Smooth muscle cell (in vitro differentiated cells): ENCODE results near the gene RAB7B. TPM values are rescaled to one million over a fixed set of nuclear protein-coding genes. Genes with fewer than 3 reads are reported as not detected.

ENCODE experiments used
- DNase-seq: peaks from one replicate; lab custom pipeline; 2025; ENCODE audit not compliant: unreplicated experiment; lab: John Stamatoyannopoulos, UW
- H2AFZ ChIP-seq: fragments of 200-600 bp; sonication (generic); 2 replicates; pipeline ENCODE4 v1.6.0; 2016; ENCODE audit warnings: antibody characterized with exemption, low read depth, mild to moderate bottlenecking
- H3F3A ChIP-seq: fragments of 200-600 bp; sonication (generic); 2 replicates; pipeline ENCODE4 v1.6.0; 2017; ENCODE audit warnings: antibody characterized with exemption, low read depth
- H3K27ac ChIP-seq: fragments of 200-600 bp; sonication (generic); 2 replicates; pipeline ENCODE4 v1.5.1; 2016; ENCODE audit warnings: low read depth, mild to moderate bottlenecking
- H3K27me3 ChIP-seq: fragments of 200-600 bp; sonication (generic); 2 replicates; pipeline ENCODE4 v1.6.1; 2016; ENCODE audit warnings: low read depth, mild to moderate bottlenecking
- H3K36me3 ChIP-seq: fragments of 200-600 bp; sonication (generic); 2 replicates; pipeline ENCODE4 v1.5.1; 2016; ENCODE audit warnings: low read depth
- H3K4me1 ChIP-seq: fragments of 200-600 bp; sonication (generic); 2 replicates; pipeline ENCODE4 v1.5.1; 2016; ENCODE audit warnings: low read depth
- H3K4me2 ChIP-seq: fragments of 200-600 bp; sonication (generic); 2 replicates; pipeline ENCODE4 v1.6.0; 2016; ENCODE audit warnings: mild to moderate bottlenecking
- H3K4me3 ChIP-seq: fragments of 200-600 bp; sonication (generic); 2 replicates; pipeline ENCODE4 v1.5.1; 2016; ENCODE audit warnings: mild to moderate bottlenecking
- H3K79me2 ChIP-seq: fragments of 200-600 bp; sonication (generic); 2 replicates; pipeline ENCODE4 v1.6.0; 2016; ENCODE audit warnings: low read depth, mild to moderate bottlenecking
- H3K9ac ChIP-seq: fragments of 200-600 bp; sonication (generic); 2 replicates; pipeline ENCODE4 v1.6.0; 2016; ENCODE audit warnings: low read depth
- H3K9me3 ChIP-seq: fragments of 200-600 bp; sonication (generic); replicated peaks from 2 replicates; pipeline ENCODE4 v1.5.1; 2016; ENCODE audit warnings: low read depth
- H4K20me1 ChIP-seq: fragments of 200-600 bp; sonication (generic); 2 replicates; pipeline ENCODE4 v1.6.0; 2016; ENCODE audit warnings: low read depth
- WGBS: methylation state at CpG from one replicate; pipeline ENCODE4 v1.1.7; 2016; ENCODE audit warnings: low lambda C conversion rate; 5-methylcytosine and 5-hydroxymethylcytosine counted together
- polyA plus RNA-seq: library from polyadenylated mRNA; unstranded; fragments of >200 nt; fragmentation: Nextera tagmentation; extraction: Ambion mirVana; gene quantifications from 2 replicates; pipeline ENCODE4 v1.2.1, GENCODE V29; 2016
- total RNA-seq: library from RNA; depleted of rRNA; stranded (reverse); fragments of >200 nt; gene quantifications from 2 replicates; pipeline ENCODE4 v1.2.3, GENCODE V29; 2014
- TF ChIP-seq, protein P1 (sequence below): fragments of 200-600 bp; sonication (generic); IDR thresholded peaks from 2 replicates; pipeline ENCODE4 v1.5.1; 2017; ENCODE audit warnings: borderline replicate concordance, mild to moderate bottlenecking, antibody characterized with exemption; ENCODE audit not compliant: insufficient read depth, poor library complexity, severe bottlenecking

RAB7B gene
- total and polyA plus RNA-seq, 2 experiments from 2014 or later: 13.0 to 13.6 TPM

DNA sequence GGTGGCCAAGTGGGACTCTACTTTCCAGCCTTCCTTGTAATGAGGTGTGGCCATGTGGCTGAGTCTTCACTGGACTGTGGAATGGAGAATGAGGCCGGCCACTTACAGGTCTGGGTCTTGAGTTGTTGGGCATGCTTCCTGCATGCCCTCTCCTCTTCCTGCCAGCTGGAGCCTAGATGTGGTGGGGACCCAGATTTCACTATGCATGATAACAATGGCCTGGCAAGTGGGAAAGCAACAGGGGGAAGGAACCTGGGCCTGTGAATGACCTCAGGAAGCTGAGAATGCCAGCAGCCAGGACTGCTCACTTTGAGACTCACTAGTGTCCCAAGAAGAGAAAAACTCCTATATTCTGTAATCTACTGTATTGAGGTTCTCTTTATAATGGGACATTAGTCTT, 51.4 kb downstream of the RAB7B start:
- Histone ChIP-seq H3K27me3 (peaks cover 21% of the 10 kb centered on the region), H3K27ac (no peak overlapping the region), H3F3A (no peaks in the 10 kb centered on the region), H2AFZ (no peak overlapping the region), H3K9me3 (no peaks in the 10 kb centered on the region), H3K4me2 (no peak overlapping the region), H3K4me1 (no peaks in the 10 kb centered on the region), H3K4me3 (no peak overlapping the region), H3K79me2 (no peaks in the 10 kb centered on the region), H3K36me3 (no peaks in the 10 kb centered on the region), H4K20me1 (no peaks in the 10 kb centered on the region), H3K9ac (no peak overlapping the region)
- TF ChIP-seq, protein P1, sequence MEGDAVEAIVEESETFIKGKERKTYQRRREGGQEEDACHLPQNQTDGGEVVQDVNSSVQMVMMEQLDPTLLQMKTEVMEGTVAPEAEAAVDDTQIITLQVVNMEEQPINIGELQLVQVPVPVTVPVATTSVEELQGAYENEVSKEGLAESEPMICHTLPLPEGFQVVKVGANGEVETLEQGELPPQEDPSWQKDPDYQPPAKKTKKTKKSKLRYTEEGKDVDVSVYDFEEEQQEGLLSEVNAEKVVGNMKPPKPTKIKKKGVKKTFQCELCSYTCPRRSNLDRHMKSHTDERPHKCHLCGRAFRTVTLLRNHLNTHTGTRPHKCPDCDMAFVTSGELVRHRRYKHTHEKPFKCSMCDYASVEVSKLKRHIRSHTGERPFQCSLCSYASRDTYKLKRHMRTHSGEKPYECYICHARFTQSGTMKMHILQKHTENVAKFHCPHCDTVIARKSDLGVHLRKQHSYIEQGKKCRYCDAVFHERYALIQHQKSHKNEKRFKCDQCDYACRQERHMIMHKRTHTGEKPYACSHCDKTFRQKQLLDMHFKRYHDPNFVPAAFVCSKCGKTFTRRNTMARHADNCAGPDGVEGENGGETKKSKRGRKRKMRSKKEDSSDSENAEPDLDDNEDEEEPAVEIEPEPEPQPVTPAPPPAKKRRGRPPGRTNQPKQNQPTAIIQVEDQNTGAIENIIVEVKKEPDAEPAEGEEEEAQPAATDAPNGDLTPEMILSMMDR: no peak
- WGBS: 91% methylated on average over 1 of the region's 1 CpG
- DNase-seq: no peak

DNA sequence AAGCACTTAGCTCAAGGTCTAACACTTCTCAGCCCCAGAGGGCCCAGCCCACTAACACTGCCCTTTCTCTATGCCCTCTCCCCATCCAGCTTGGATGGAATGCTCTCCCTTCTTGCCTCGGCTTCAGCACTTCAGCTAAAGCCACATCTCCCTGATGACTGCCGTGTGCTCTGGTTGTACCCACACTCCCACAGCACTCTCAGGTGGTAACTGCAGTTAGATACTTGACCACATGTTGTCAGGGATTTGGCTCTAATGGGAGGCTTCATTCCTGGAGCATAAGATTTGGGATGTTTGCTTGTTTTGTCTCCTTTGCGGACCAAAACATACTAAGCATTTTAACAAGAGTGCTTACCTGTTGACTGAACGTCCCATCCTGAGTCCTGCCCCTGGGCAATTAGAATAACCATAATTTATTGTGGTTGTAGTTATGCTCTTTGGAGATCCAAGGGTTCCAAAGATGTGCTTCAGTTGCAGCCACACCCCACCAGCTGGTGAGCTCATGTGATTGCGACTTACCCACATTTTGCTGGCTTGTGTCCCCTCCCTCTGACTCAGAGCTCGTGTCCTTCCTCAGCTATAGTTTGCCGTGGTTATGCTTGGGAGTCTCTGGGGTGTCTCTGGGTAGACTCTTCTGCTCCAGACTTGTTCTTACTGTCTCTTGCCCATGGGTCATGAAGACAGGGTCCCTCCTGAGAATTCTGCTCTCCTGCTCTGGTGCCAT, 52.2 kb downstream of the RAB7B start:
- no peak for DNase-seq
- no peak overlapping the region for H3K9ac ChIP-seq
- H2AFZ ChIP-seq: no peak overlapping the region
- WGBS: 75% methylated on average over 7 of the region's 7 CpGs
- H3K79me2 ChIP-seq: no peaks in the 10 kb centered on the region
- peaks cover 27% of the 10 kb centered on the region for H3K27me3 ChIP-seq
- no peak overlapping the region for H3K4me3 ChIP-seq
- TF ChIP-seq, protein P1: no peak
- no peaks in the 10 kb centered on the region for H3F3A ChIP-seq
- H3K9me3 ChIP-seq: no peaks in the 10 kb centered on the region
- H3K27ac ChIP-seq: no peak overlapping the region
- no peaks in the 10 kb centered on the region for H3K4me1 ChIP-seq
- no peak overlapping the region for H3K4me2 ChIP-seq
- no peaks in the 10 kb centered on the region for H4K20me1 ChIP-seq
- H3K36me3 ChIP-seq: no peaks in the 10 kb centered on the region

DNA sequence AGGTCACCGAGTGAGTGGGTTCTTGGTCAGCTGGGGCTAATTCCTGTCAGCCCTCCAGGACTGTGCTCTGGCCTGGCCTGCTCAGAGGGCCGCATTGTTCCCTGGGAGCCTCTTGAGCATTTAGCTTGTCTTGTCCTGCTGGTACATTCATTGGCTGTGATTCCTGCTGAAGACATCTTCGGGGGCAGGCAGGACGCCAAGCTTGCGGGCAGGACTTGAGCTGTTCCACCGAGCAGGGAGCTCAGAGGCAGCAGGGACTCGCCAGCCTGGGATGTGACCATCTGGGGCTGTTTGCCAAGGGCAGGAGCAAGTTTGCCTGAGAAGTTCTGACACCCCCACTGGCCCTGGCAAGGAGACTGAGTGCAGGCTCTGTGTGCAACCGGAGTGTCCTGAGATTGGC, 52.9 kb downstream of the RAB7B start:
- Histone ChIP-seq H3K27ac (no peak overlapping the region), H3K4me2 (no peak overlapping the region)

More for the DNA sequence above, 52.9 kb downstream of the RAB7B start:
- DNase-seq: no peak
- no peaks in the 10 kb centered on the region for H3F3A ChIP-seq
- H4K20me1 ChIP-seq: no peaks in the 10 kb centered on the region
- 93% methylated on average over 8 of the region's 8 CpGs for WGBS
- no peak overlapping the region for H3K9ac ChIP-seq
- no peaks in the 10 kb centered on the region for H3K4me1 ChIP-seq
- peaks cover 32% of the 10 kb centered on the region for H3K27me3 ChIP-seq
- H2AFZ ChIP-seq: no peak overlapping the region
- H3K9me3 ChIP-seq: no peaks in the 10 kb centered on the region
- H3K36me3 ChIP-seq: no peaks in the 10 kb centered on the region
- H3K4me3 ChIP-seq: no peak overlapping the region
- TF ChIP-seq, protein P1: no peak
- H3K79me2 ChIP-seq: no peaks in the 10 kb centered on the region
